ENCODE results near the gene HMCN1.
"Not testable (repeated sequence)": the region's sequence is repeated elsewhere in the genome, so short reads cannot be mapped to it uniquely, and the experiment has no call there.

Gene HMCN1

GRCh38 chr1:186208405-186209129 lies 474.4 kb downstream of the HMCN1 start:
- no peaks in the 10 kb centered on the region for H3K27me3 ChIP-seq
- H3K27ac ChIP-seq, result no peak overlapping the region
- H4K20me1 ChIP-seq, result no peaks in the 10 kb centered on the region
- H3K4me3 ChIP-seq, result no peak overlapping the region
- TF ChIP-seq Cebpa-rat (IDR thresholded peaks at IDR 0.05), result no peak
- no peaks in the 10 kb centered on the region for H3K4me1 ChIP-seq
- no peaks in the 10 kb centered on the region for H3K36me3 ChIP-seq
- no peaks in the 10 kb centered on the region for H3K9me3 ChIP-seq
- H3K9ac ChIP-seq, result no peak overlapping the region
- H3K4me2 ChIP-seq, result no peak overlapping the region

- Histone ChIP-seq H3K4me1 (no peaks in the 10 kb centered on the region), H3K36me3 (no peaks in the 10 kb centered on the region), H3K4me3 (no peak overlapping the region), H3K9me3 (no peaks in the 10 kb centered on the region), H3K9ac (no peak overlapping the region), H4K20me1 (no peaks in the 10 kb centered on the region), H3K27ac (no peak overlapping the region), H3K4me2 (no peak overlapping the region), H3K27me3 (no peaks in the 10 kb centered on the region)
- TF ChIP-seq Cebpa-rat (IDR thresholded peaks at IDR 0.05), result no peak
Observed at GRCh38 chr1:186210258-186210657, 476.1 kb downstream of the HMCN1 start.

GRCh38 chr1:186211583-186211982 lies 477.4 kb downstream of the HMCN1 start:
- H3K9me3 ChIP-seq, H3K36me3 ChIP-seq, H3K9ac ChIP-seq, H4K20me1 ChIP-seq, H3K27ac ChIP-seq, H3K4me2 ChIP-seq, H3K27me3 ChIP-seq, H3K4me3 ChIP-seq, H3K4me1 ChIP-seq: not testable (repeated sequence)

- no peak for TF ChIP-seq Cebpa-rat (IDR thresholded peaks at IDR 0.05)
- Histone ChIP-seq H4K20me1 (no peaks in the 10 kb centered on the region), H3K36me3 (no peaks in the 10 kb centered on the region), H3K9me3 (no peaks in the 10 kb centered on the region), H3K4me3 (no peak overlapping the region), H3K27ac (no peak overlapping the region), H3K27me3 (no peaks in the 10 kb centered on the region), H3K4me2 (no peak overlapping the region), H3K4me1 (no peaks in the 10 kb centered on the region), H3K9ac (no peak overlapping the region)
Observed at GRCh38 chr1:186212568-186213224, 478.5 kb downstream of the HMCN1 start.

- no peak overlapping the region for H3K27ac ChIP-seq
- H3K9ac ChIP-seq, result no peak overlapping the region
- TF ChIP-seq Cebpa-rat (IDR thresholded peaks at IDR 0.05), result no peak
Observed at GRCh38 chr1:186213225-186213607, 479.0 kb downstream of the HMCN1 start.

GRCh38 chr1:186214791-186215190 lies 480.6 kb downstream of the HMCN1 start:
- H3K27me3 ChIP-seq, result no peaks in the 10 kb centered on the region

More at GRCh38 chr1:186213225-186213607, 479.0 kb downstream of the HMCN1 start:
- no peaks in the 10 kb centered on the region for H3K36me3 ChIP-seq
- H4K20me1 ChIP-seq, result no peaks in the 10 kb centered on the region
- no peaks in the 10 kb centered on the region for H3K4me1 ChIP-seq
- H3K27me3 ChIP-seq, result no peaks in the 10 kb centered on the region
- no peak overlapping the region for H3K4me3 ChIP-seq
- no peaks in the 10 kb centered on the region for H3K9me3 ChIP-seq
- H3K4me2 ChIP-seq, result no peak overlapping the region

GRCh38 chr1:186215636-186216035 lies 481.4 kb downstream of the HMCN1 start:
- Histone ChIP-seq H4K20me1 (no peaks in the 10 kb centered on the region), H3K4me3 (no peak overlapping the region), H3K9me3 (no peaks in the 10 kb centered on the region), H3K4me2 (no peak overlapping the region), H3K27me3 (no peaks in the 10 kb centered on the region), H3K4me1 (peaks cover 10% of the 10 kb centered on the region; the same call in 1 of the 2 replicates), H3K27ac (no peak overlapping the region), H3K36me3 (no peaks in the 10 kb centered on the region), H3K9ac (no peak overlapping the region)
- TF ChIP-seq Cebpa-rat (IDR thresholded peaks at IDR 0.05), result no peak

More at GRCh38 chr1:186214791-186215190, 480.6 kb downstream of the HMCN1 start:
- TF ChIP-seq Cebpa-rat (IDR thresholded peaks at IDR 0.05), result no peak
- no peak overlapping the region for H3K4me2 ChIP-seq
- H3K9ac ChIP-seq, result no peak overlapping the region
- no peaks in the 10 kb centered on the region for H3K36me3 ChIP-seq
- no peaks in the 10 kb centered on the region for H4K20me1 ChIP-seq
- H3K27ac ChIP-seq, result no peak overlapping the region
- H3K4me3 ChIP-seq, result no peak overlapping the region
- peaks cover 10% of the 10 kb centered on the region; the same call in 1 of the 2 replicates for H3K4me1 ChIP-seq
- H3K9me3 ChIP-seq, result no peaks in the 10 kb centered on the region

GRCh38 chr1:186218654-186219352 lies 484.6 kb downstream of the HMCN1 start:
- Histone ChIP-seq H3K27ac (no peak overlapping the region), H3K27me3 (no peaks in the 10 kb centered on the region), H3K4me2 (0 out of 2 replicates have a peak overlapping the region, but pooled peaks have one; percentile 9), H3K4me3 (no peak overlapping the region), H3K36me3 (no peaks in the 10 kb centered on the region), H3K9me3 (no peaks in the 10 kb centered on the region), H3K9ac (no peak overlapping the region), H3K4me1 (peaks cover 10% of the 10 kb centered on the region; the same call in 1 of the 2 replicates), H4K20me1 (no peaks in the 10 kb centered on the region)
- no peak for TF ChIP-seq Cebpa-rat (IDR thresholded peaks at IDR 0.05)

- H3K27ac ChIP-seq, result no peak overlapping the region
- H3K4me3 ChIP-seq, result no peak overlapping the region
- no peak for TF ChIP-seq Cebpa-rat (IDR thresholded peaks at IDR 0.05)
- H3K4me1 ChIP-seq, result peaks cover 10% of the 10 kb centered on the region; the same call in 1 of the 2 replicates
- no peak overlapping the region for H3K4me2 ChIP-seq
- no peaks in the 10 kb centered on the region for H3K27me3 ChIP-seq
- H4K20me1 ChIP-seq, result no peaks in the 10 kb centered on the region
- no peaks in the 10 kb centered on the region for H3K36me3 ChIP-seq
- no peaks in the 10 kb centered on the region for H3K9me3 ChIP-seq
- no peak overlapping the region for H3K9ac ChIP-seq
Observed at GRCh38 chr1:186220067-186220466, 485.9 kb downstream of the HMCN1 start.

- TF ChIP-seq Cebpa-rat (IDR thresholded peaks at IDR 0.05), result no peak
Observed at GRCh38 chr1:186220911-186221310, 486.7 kb downstream of the HMCN1 start.

More at GRCh38 chr1:186220911-186221310, 486.7 kb downstream of the HMCN1 start:
- H3K4me1 ChIP-seq, result peaks cover 10% of the 10 kb centered on the region; the same call in 1 of the 2 replicates
- H3K27me3 ChIP-seq, result no peaks in the 10 kb centered on the region
- no peaks in the 10 kb centered on the region for H3K36me3 ChIP-seq
- H3K9ac ChIP-seq, result no peak overlapping the region
- H3K9me3 ChIP-seq, result no peaks in the 10 kb centered on the region
- no peak overlapping the region for H3K4me3 ChIP-seq
- H3K4me2 ChIP-seq, result no peak overlapping the region
- H4K20me1 ChIP-seq, result no peaks in the 10 kb centered on the region
- H3K27ac ChIP-seq, result no peak overlapping the region
